K562 (cell line): Measurements from ENCODE around the gene CSK. TPM values are rescaled to one million over a fixed set of nuclear protein-coding genes. Genes with fewer than 3 reads are reported as not detected.

ENCODE experiments used
- ATAC-seq: fragments of 200-7000 bp; cut with Tn5 transposase; 3 replicates; pipeline ENCODE4 v1.9.1; 2020; ENCODE audit warnings: moderate library complexity
- BruUV-seq: library from RNA; stranded (reverse); fragments of 400-500 nt; replicated peaks from 2 replicates; lab custom pipeline; 2021; lab: Mats Ljungman, UMichigan
- CTCF ChIA-PET: fragments of 300-600 bp; formaldehyde crosslinking; extraction: SDS; loops from one replicate; lab custom pipeline; 2021; ENCODE audit warnings: low intra/inter-chr PET ratio; lab: Yijun Ruan, JAX
- POLR2A ChIA-PET: fragments of 300-600, 350-650 bp; sonication (Branson Sonifier 250); formaldehyde crosslinking; extraction: SDS; loops from one replicate; lab custom pipeline; 2021; ENCODE audit warnings: antibody characterized with exemption, inconsistent platforms; lab: Yijun Ruan, JAX
- DNase-seq, 4 experiments: peaks; one replicate each; pipeline versions ENCODE4 v3.0.0 to v3.0.0-alpha.2; 2011 to 2018; ENCODE audit warnings: low spot score in 3 of 4, mixed read lengths in 3 of 4; ENCODE audit errors: extremely low read depth in 1 of 4
- FAIRE-seq: peaks from 2 replicates; lab custom pipeline; 2011; peaks lifted over from hg19 to GRCh38; lab: Jason Lieb, UNC
- H2AFZ ChIP-seq: 2 replicates; pipeline ENCODE4 v1.6.0; 2011; ENCODE audit warnings: low read depth, low read length, control low read depth, inconsistent platforms
- H3K27ac ChIP-seq: fragments of 200-600 bp; 3 replicates; pipeline ENCODE4 v1.8.0; 2011; ENCODE audit warnings: low read depth, mild to moderate bottlenecking, control low read depth, inconsistent platforms, low read length, moderate library complexity, mixed read lengths; ENCODE audit errors: extremely low read depth
- H3K27me3 ChIP-seq, 2 experiments: fragments of 300-600 bp in 1 of 2; 2 replicates in 1 of 2; 3 replicates in 1 of 2; pipeline versions ENCODE4 v1.6.0 to v1.8.0; 2011; ENCODE audit warnings: inconsistent platforms in 2 of 2, low read length in 2 of 2, mild to moderate bottlenecking in 1 of 2, mixed read lengths in 1 of 2, moderate library complexity in 1 of 2; ENCODE audit not compliant: control insufficient read depth in 2 of 2, insufficient read depth in 2 of 2
- H3K36me3 ChIP-seq: fragments of 300-600 bp; 3 replicates; pipeline ENCODE4 v1.8.0; 2011; ENCODE audit warnings: mild to moderate bottlenecking, low read length, inconsistent platforms; ENCODE audit not compliant: control insufficient read depth, insufficient read depth
- H3K4me1 ChIP-seq, 2 experiments: fragments of 200-600 bp in 1 of 2; replicated peaks in 1 of 2; 2 replicates in 1 of 2; 3 replicates in 1 of 2; pipeline versions ENCODE4 v1.5.1 to v1.8.0; 2011; ENCODE audit warnings: inconsistent platforms in 2 of 2, low read length in 2 of 2, mild to moderate bottlenecking in 1 of 2, mixed read lengths in 1 of 2, moderate library complexity in 1 of 2; ENCODE audit not compliant: control insufficient read depth in 2 of 2, insufficient read depth in 2 of 2
- H3K4me2 ChIP-seq: 2 replicates; pipeline ENCODE4 v1.6.1; 2011; ENCODE audit warnings: low read length, control low read depth, inconsistent platforms, mixed read lengths; ENCODE audit not compliant: insufficient read depth
- H3K4me3 ChIP-seq: fragments of 200-600 bp; sonication (generic), shearing (Covaris generic); 2 replicates; pipeline ENCODE4 v1.5.1; 2016; ENCODE audit warnings: control low read depth, inconsistent platforms
- H3K79me2 ChIP-seq: fragments of 200-600 bp; 3 replicates; pipeline ENCODE4 v1.8.0; 2011; ENCODE audit warnings: low read length, inconsistent platforms; ENCODE audit not compliant: control insufficient read depth, insufficient read depth
- H3K9ac ChIP-seq, 2 experiments: 2 replicates each; pipeline versions ENCODE4 v1.6.0 to v1.6.1; 2011; ENCODE audit warnings: low read depth in 2 of 2, low read length in 2 of 2, control low read depth in 1 of 2, inconsistent platforms in 1 of 2, mild to moderate bottlenecking in 1 of 2, mixed read lengths in 1 of 2; ENCODE audit not compliant: insufficient read depth in 1 of 2
- H3K9me1 ChIP-seq: one replicate; pipeline ENCODE4 v1.6.0; 2011; ENCODE audit warnings: inconsistent platforms, mild to moderate bottlenecking, low read length, moderate library complexity; ENCODE audit not compliant: control insufficient read depth, insufficient read depth
- H3K9me3 ChIP-seq: replicated peaks from 2 replicates; pipeline ENCODE4 v1.5.1; 2011; ENCODE audit warnings: low read depth, low read length, inconsistent platforms; ENCODE audit not compliant: control insufficient read depth, insufficient read depth
- H4K20me1 ChIP-seq: replicated peaks from 2 replicates; pipeline ENCODE4 v1.6.1; 2011; ENCODE audit warnings: low read length, inconsistent platforms, mixed read lengths; ENCODE audit not compliant: control insufficient read depth, insufficient read depth
- CC2D1A ChIP-seq: fragments of 450-650 bp; IDR thresholded peaks from 2 replicates; pipeline ENCODE4 v1.6.1; 2017; ENCODE audit warnings: mild to moderate bottlenecking
- CXXC5 ChIP-seq: fragments of 250-450 bp; sonication (Bioruptor Pico); IDR thresholded peaks from 2 replicates; pipeline ENCODE4 v1.8.0; 2022; ENCODE audit warnings: inconsistent platforms, mild to moderate bottlenecking, moderate library complexity
- EGR1 ChIP-seq: fragments of 450-650 bp; conservative IDR thresholded peaks from 2 replicates; pipeline ENCODE4 v1.6.1; 2017; ENCODE audit warnings: mild to moderate bottlenecking
- ELF1 ChIP-seq: fragments of 200-800 bp; sonication (Bioruptor generic); IDR thresholded peaks from 2 replicates; pipeline ENCODE4 v1.6.1; 2016; ENCODE audit warnings: missing genetic modification characterization, missing compliant biosample characterization
- FOXK2 ChIP-seq, 2 experiments: fragments of 450-650 bp; IDR thresholded peaks in 1 of 2; conservative IDR thresholded peaks in 1 of 2; 2 replicates each; pipeline ENCODE4 v1.6.1; 2016; ENCODE audit warnings: low read depth in 2 of 2, mild to moderate bottlenecking in 1 of 2
- GABPB1 ChIP-seq: sonication (generic); formaldehyde crosslinking; IDR thresholded peaks from 2 replicates; pipeline ENCODE4 v1.8.0; 2022; ENCODE audit warnings: mild to moderate bottlenecking, missing genetic modification reagents
- HEY1 ChIP-seq: fragments of 250-450 bp; sonication (Bioruptor Pico); IDR thresholded peaks from 2 replicates; pipeline ENCODE4 v1.5.0; 2020; ENCODE audit warnings: mild to moderate bottlenecking, moderate library complexity, borderline replicate concordance
- ILF3 ChIP-seq: fragments of 450-650 bp; IDR thresholded peaks from 2 replicates; pipeline ENCODE4 v1.6.1; 2018; ENCODE audit warnings: antibody characterized with exemption, mild to moderate bottlenecking, moderate library complexity, borderline replicate concordance
- MAFK ChIP-seq: IDR thresholded peaks from 2 replicates; pipeline ENCODE4 v1.6.1; 2011; ENCODE audit warnings: low read length, improper control_type of control experiment
- MTF1 ChIP-seq: fragments of 250-450 bp; sonication (Bioruptor Pico); IDR thresholded peaks from 2 replicates; pipeline ENCODE4 v1.9.0; 2021; ENCODE audit warnings: moderate library complexity, mild to moderate bottlenecking, inconsistent platforms, borderline replicate concordance
- PTBP1 ChIP-seq: fragments of 200-400 bp; formaldehyde crosslinking; IDR thresholded peaks from 2 replicates; pipeline ENCODE4 v1.6.1; 2017; ENCODE audit warnings: low read depth, low read length
- RBM14 ChIP-seq: fragments of 200-400 bp; formaldehyde crosslinking; IDR thresholded peaks from 2 replicates; pipeline ENCODE4 v1.6.1; 2018; ENCODE audit warnings: low read depth, mild to moderate bottlenecking, low read length, moderate library complexity, borderline replicate concordance; ENCODE audit not compliant: insufficient read depth
- ZFP36 ChIP-seq: fragments of 150-350 bp; IDR thresholded peaks from 2 replicates; pipeline ENCODE4 v1.6.1; 2018; ENCODE audit warnings: low read length, low read depth; ENCODE audit not compliant: partially characterized antibody
- ZNF561 ChIP-seq: fragments of 450-650 bp; formaldehyde crosslinking; conservative IDR thresholded peaks from 2 replicates; pipeline ENCODE4 v1.4.0; 2020; ENCODE audit warnings: mild to moderate bottlenecking, moderate library complexity
- WGBS: fragments of 100-300 bp; shearing (Covaris generic); methylation state at CpG from one replicate; pipeline ENCODE4 v1.1.6; 2016; ENCODE audit warnings: low coverage, mixed read lengths; ENCODE audit not compliant: insufficient coverage; ENCODE audit errors: missing lambda C conversion rate; 5-methylcytosine and 5-hydroxymethylcytosine counted together
- in situ Hi-C: fragments of 300-500 bp; cut with MboI; formaldehyde crosslinking; loops from 4 replicates; pipeline ENCODE4 v1.15.0; 2018; ENCODE audit warnings: inconsistent platforms, mixed read lengths
- intact Hi-C: fragments of 100-400 bp; cut with micrococcal nuclease; formaldehyde crosslinking; loops from 2 replicates; pipeline ENCODE4 v1.14.2; 2022
- polyA plus RNA-seq, 8 experiments: library from polyadenylated mRNA; depleted of rRNA in 4 of 8; stranded (reverse) in 5 of 8; unstranded in 3 of 8; fragments of >200 nt; fragmentation: Nextera tagmentation in 2 of 8; fragmentation: Illumina TruSeq in 1 of 8; extraction: Ambion mirVana in 2 of 8; extraction: Trizol in 1 of 8; gene quantifications; 2 replicates each; pipeline versions ENCODE4 v1.2.1 to v1.2.3, GENCODE V29; 2011 to 2014; ENCODE audit warnings: inconsistent platforms in 1 of 8, missing spikeins in 1 of 8
- total RNA-seq, 7 experiments: library from RNA; depleted of rRNA in 6 of 7; stranded (reverse); fragments of >200 nt in 6 of 7; fragmentation: Illumina TruSeq in 2 of 7; extraction: Trizol in 2 of 7; gene quantifications; 2 replicates each; pipeline versions ENCODE4 v1.2.1 to v1.2.3, GENCODE V29; 2011 to 2021; ENCODE audit warnings: low replicate concordance in 1 of 7
- TF ChIP-seq, protein P1 (sequence below): fragments of 450-650 bp; formaldehyde crosslinking; IDR thresholded peaks from 2 replicates; pipeline ENCODE4 v1.4.0; 2022; ENCODE audit warnings: missing genetic modification characterization
- TF ChIP-seq, protein P2 (sequence below), 2 experiments: IDR thresholded peaks; 2 replicates each; pipeline ENCODE4 v1.6.1; 2011; ENCODE audit warnings: borderline replicate concordance in 1 of 2, control low read depth in 1 of 2, low read depth in 1 of 2, low read length in 1 of 2, mild to moderate bottlenecking in 1 of 2, mixed read lengths in 1 of 2, moderate library complexity in 1 of 2; ENCODE audit not compliant: insufficient read depth in 1 of 2, insufficient read length in 1 of 2, poor library complexity in 1 of 2, severe bottlenecking in 1 of 2; ENCODE audit errors: extremely low read depth in 1 of 2
- TF ChIP-seq, protein P3 (sequence below): fragments of 450-650 bp; IDR thresholded peaks from 2 replicates; pipeline ENCODE4 v1.6.1; 2016; ENCODE audit warnings: antibody characterized with exemption

CSK gene
- total and polyA plus RNA-seq, 9 of the 15 experiments (the other 6 are each of a cell fraction or from before 2014, with no cell fraction given): 1.5 to 112 (median 22.5) TPM

DNA sequence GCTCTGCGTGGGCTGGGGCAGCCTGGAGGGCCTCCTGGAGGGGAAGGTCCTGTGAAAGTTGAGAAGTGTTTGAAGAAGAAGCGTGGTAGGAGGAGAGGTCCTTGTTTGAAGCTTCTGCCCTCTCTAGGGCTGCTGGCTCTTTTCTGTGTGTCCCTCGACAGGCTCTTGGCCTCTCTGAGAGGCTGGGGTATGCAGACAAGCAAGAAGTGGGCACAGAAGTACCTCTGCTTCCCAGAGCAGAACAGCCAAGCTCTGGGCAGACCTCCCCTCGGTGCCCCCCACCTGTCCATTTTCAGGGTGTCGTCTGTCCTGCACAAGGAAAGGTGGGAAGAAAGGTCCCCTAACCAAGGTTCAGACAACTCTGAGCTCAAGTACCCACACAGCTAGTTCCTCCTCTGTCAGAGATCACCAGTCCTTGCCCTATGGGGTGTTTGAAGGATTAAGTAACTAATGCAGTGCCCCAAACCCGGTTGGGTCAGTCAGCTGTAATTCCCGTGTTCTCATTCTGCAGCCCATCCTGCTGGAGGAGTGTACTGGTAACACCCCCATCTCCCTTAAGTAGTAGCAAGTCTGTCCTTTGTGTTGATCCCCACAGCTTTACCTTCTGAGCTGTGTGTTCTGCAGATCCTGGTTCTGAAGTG lies 6.3 kb downstream of the CSK start:
- no peak for FAIRE-seq

More for the DNA sequence above, 6.3 kb downstream of the CSK start:
- TF ChIP-seq, protein P1, sequence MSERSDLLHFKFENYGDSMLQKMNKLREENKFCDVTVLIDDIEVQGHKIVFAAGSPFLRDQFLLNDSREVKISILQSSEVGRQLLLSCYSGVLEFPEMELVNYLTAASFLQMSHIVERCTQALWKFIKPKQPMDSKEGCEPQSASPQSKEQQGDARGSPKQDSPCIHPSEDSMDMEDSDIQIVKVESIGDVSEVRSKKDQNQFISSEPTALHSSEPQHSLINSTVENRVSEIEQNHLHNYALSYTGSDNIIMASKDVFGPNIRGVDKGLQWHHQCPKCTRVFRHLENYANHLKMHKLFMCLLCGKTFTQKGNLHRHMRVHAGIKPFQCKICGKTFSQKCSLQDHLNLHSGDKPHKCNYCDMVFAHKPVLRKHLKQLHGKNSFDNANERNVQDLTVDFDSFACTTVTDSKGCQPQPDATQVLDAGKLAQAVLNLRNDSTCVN (CRISPR knock-in tag): no peak
- peak; percentile 63; the same call in 1 of the 2 replicates for TF ChIP-seq EGR1
- TF ChIP-seq ILF3: no peak
- peak; percentile 88 for TF ChIP-seq ZFP36
- TF ChIP-seq MTF1 (CRISPR knock-in tag): no peak
- no peak for TF ChIP-seq CXXC5 (CRISPR knock-in tag)
- no peak for TF ChIP-seq MAFK
- no peak for TF ChIP-seq RBM14
- TF ChIP-seq CC2D1A: no peak
- no peak for TF ChIP-seq HEY1 (CRISPR knock-in tag)
- no peak for TF ChIP-seq GABPB1 (CRISPR knock-in tag)
- TF ChIP-seq, protein P2, sequence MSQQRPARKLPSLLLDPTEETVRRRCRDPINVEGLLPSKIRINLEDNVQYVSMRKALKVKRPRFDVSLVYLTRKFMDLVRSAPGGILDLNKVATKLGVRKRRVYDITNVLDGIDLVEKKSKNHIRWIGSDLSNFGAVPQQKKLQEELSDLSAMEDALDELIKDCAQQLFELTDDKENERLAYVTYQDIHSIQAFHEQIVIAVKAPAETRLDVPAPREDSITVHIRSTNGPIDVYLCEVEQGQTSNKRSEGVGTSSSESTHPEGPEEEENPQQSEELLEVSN (IDR thresholded peaks at IDR 0.05; ENCODE audit: borderline replicate concordance in 1 of 2, extremely low read depth in 1 of 2, insufficient read depth in 1 of 2, insufficient read length in 1 of 2, low read depth in 1 of 2, low read length in 1 of 2, poor library complexity in 1 of 2, severe bottlenecking in 1 of 2): no peak
- TF ChIP-seq, protein P3, sequence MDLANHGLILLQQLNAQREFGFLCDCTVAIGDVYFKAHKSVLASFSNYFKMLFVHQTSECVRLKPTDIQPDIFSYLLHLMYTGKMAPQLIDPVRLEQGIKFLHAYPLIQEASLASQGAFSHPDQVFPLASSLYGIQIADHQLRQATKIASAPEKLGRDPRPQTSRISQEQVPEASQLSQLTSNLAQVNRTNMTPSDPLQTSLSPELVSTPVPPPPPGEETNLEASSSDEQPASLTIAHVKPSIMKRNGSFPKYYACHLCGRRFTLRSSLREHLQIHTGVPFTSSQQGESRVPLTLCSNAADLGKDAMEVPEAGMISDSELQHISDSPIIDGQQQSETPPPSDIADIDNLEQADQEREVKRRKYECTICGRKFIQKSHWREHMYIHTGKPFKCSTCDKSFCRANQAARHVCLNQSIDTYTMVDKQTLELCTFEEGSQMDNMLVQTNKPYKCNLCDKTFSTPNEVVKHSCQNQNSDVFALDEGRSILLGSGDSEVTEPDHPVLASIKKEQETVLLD: no peak
- no peak for TF ChIP-seq FOXK2 (conservative IDR thresholded peaks at IDR 0.05 in 1 of 2, IDR thresholded peaks at IDR 0.05 in 1 of 2; ENCODE audit: low read depth in 2 of 2)
- no peak for TF ChIP-seq PTBP1
- no peak for TF ChIP-seq ELF1 (tag)
- no peak for TF ChIP-seq ZNF561 (CRISPR knock-in tag)
- Histone ChIP-seq H3K4me2 (no peak overlapping the region), H2AFZ (no peak overlapping the region), H3K9me1 (no peaks in the 10 kb centered on the region), H3K4me1 (peaks cover 40 to 64% of the 10 kb centered on the region in 2 experiments), H3K79me2 (peaks cover 96% of the 10 kb centered on the region), H3K9ac (peak overlapping the region in 1 of 2 experiments; percentile 77; a peak in 2 of 4 replicates), H3K9me3 (no peaks in the 10 kb centered on the region), H3K27me3 (no peaks in the 10 kb centered on the region), H4K20me1 (peaks cover 40% of the 10 kb centered on the region), H3K27ac (no peak overlapping the region), H3K4me3 (no peak overlapping the region), H3K36me3 (peaks cover 74% of the 10 kb centered on the region; the same call in 2 of the 3 replicates)
- BruUV-seq: no TSS peak
- ChIA-PET CTCF (interaction anchor here (1.2 kb wide), 1 partner anchor 12 kb away, joined by 3 read pairs; no protein-coding TSS in a partner anchor), POLR2A (interaction anchor here (0.6 to 1.1 kb wide), 3 partner anchors 11 to 161 kb away, joined by 3 to 8 read pairs (median 3); no protein-coding TSS in a partner anchor)
- in situ Hi-C loops (no loop called here), intact Hi-C loops (no loop called here)
- 58% methylated on average over 7 of the region's 7 CpGs for WGBS
- DNase-seq (no peak), ATAC-seq (no peak)
